GM23338 (cell line): ENCODE measurements around the gene SVOPL.

Source experiments
- EZH2 ChIP-seq: fragments of 200-600 bp; sonication (generic); IDR thresholded peaks from one replicate; pipeline ENCODE4 v1.8.0; 2017; ENCODE audit warnings: antibody characterized with exemption, mild to moderate bottlenecking, low read depth; ENCODE audit not compliant: unreplicated experiment
- POLR2AphosphoS5 ChIP-seq: IDR thresholded peaks from 2 replicates; pipeline ENCODE4 v1.6.1; 2016; ENCODE audit warnings: antibody characterized with exemption, low read depth
- REST ChIP-seq: IDR thresholded peaks from one replicate; pipeline ENCODE4 v1.6.1; 2018; ENCODE audit warnings: antibody characterized with exemption; ENCODE audit not compliant: unreplicated experiment

- TF ChIP-seq POLR2AphosphoS5 = no peak
- no peak for TF ChIP-seq EZH2
- TF ChIP-seq REST = no peak
Measured at GRCh38 chr7:138699661-138700060, 1.5 kb downstream of the SVOPL start.
